Measurements from ENCODE around the gene CDCA8. TPM values are rescaled to one million over a fixed set of nuclear protein-coding genes. Genes with fewer than 3 reads are reported as not detected.

Gene CDCA8
- total RNA-seq, 1 donor from 2014 or later = 72.1 TPM

DNA sequence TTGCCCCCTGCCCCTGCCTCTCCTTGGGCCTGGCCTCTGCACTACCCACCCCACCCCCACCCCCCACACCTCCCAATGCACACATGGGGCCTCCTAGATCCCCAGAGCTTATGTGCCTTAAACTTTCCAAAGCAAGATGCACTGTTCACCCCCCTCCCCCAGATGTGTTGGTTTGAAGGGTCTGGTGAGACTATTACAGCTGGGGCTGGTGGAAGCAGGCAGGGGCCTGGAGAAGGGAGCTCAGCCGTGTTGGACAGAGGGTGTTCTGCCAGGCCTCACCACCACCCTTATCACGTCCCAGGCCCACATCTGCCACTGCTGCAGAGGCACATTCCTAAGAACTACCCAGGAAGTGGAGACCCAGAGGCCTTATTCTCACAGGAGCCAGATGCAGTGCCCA, 39.3 kb upstream of the CDCA8 start:
- Mint-ChIP-seq H3K27me3 (ENCODE audit: low read depth) (peaks cover 17% of the 10 kb centered on the region), H3K27ac (ENCODE audit: unreplicated experiment) (no peak overlapping the region), H3K9me3 (no peaks in the 10 kb centered on the region), H3K4me3 (no peak overlapping the region), H3K4me1 (no peaks in the 10 kb centered on the region), H3K36me3 (ENCODE audit: low read depth) (no peaks in the 10 kb centered on the region)
- no peak for TF ChIP-seq CTCF (conservative IDR thresholded peaks at IDR 0.05)
- no peak for DNase-seq (ENCODE audit: low read depth, low spot score)

- TF ChIP-seq CTCF (conservative IDR thresholded peaks at IDR 0.05) = no peak
- Mint-ChIP-seq H3K4me1 (no peaks in the 10 kb centered on the region), H3K27me3 (ENCODE audit: low read depth) (peaks cover 16% of the 10 kb centered on the region), H3K4me3 (no peak overlapping the region), H3K36me3 (ENCODE audit: low read depth) (no peaks in the 10 kb centered on the region), H3K9me3 (no peaks in the 10 kb centered on the region), H3K27ac (ENCODE audit: unreplicated experiment) (no peak overlapping the region)
- DNase-seq (ENCODE audit: low read depth, low spot score) = no peak
Measured at GRCh38 chr1:37653906-37654305, 38.4 kb upstream of the CDCA8 start.

DNA sequence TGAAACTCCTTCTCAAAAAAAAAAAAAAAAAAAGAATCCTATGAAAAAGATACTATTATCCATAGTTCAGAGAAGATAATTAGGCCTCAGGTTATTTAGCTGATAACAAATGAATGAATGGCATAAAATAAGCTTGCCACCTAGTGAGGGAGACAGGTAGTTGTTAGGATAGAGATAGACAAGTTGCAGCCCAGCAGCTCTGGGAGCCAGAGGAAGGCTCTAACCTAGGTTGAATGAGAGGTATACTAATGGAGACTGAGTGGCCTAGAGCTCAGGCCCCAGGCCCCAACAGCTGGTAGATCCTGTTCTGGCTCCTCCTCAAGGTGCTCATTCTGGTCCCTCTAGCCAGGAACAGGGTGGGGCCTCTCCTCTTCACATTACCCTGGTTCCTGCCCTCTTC, 37.0 kb upstream of the CDCA8 start:
- Mint-ChIP-seq H3K27ac (ENCODE audit: unreplicated experiment) (no peak overlapping the region), H3K4me3 (no peak overlapping the region), H3K36me3 (ENCODE audit: low read depth) (no peaks in the 10 kb centered on the region), H3K9me3 (no peaks in the 10 kb centered on the region), H3K27me3 (ENCODE audit: low read depth) (peaks cover 21% of the 10 kb centered on the region), H3K4me1 (no peaks in the 10 kb centered on the region)
- no peak for DNase-seq (ENCODE audit: low read depth, low spot score)
- TF ChIP-seq CTCF (conservative IDR thresholded peaks at IDR 0.05) = no peak

DNA sequence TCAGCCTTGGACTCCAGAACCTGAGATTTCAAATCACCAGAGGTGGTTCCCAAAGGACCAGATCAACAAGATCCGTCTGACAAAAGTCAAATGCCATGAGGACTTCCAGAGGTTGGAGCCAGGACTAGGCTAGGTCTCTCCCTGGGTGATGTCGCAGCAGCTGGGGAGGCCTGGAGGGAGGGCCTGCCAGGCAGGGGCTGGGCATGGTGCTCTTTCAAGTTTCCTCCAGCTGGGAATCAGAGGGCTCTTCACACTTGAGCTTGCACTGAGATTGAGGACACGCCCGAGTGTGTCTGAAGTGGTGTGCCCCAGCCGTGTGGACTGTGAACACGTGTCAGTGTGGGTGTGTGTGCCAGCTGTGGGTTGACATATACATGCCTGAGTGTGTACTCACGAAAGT, 36.3 kb upstream of the CDCA8 start:
- Mint-ChIP-seq H3K9me3 (no peaks in the 10 kb centered on the region), H3K4me1 (no peaks in the 10 kb centered on the region), H3K4me3 (no peak overlapping the region), H3K27ac (ENCODE audit: unreplicated experiment) (no peak overlapping the region), H3K36me3 (ENCODE audit: low read depth) (no peaks in the 10 kb centered on the region), H3K27me3 (ENCODE audit: low read depth) (peaks cover 23% of the 10 kb centered on the region)
- DNase-seq (ENCODE audit: low read depth, low spot score) = no peak
- TF ChIP-seq CTCF (conservative IDR thresholded peaks at IDR 0.05) = no peak

GRCh38 chr1:37656881-37657280, 35.4 kb upstream of the CDCA8 start:
- no peak for TF ChIP-seq CTCF (conservative IDR thresholded peaks at IDR 0.05)
- no peak overlapping the region for H3K27ac Mint-ChIP-seq (ENCODE audit: unreplicated experiment)
- DNase-seq (ENCODE audit: low read depth, low spot score) = no peak
- peaks cover 21% of the 10 kb centered on the region for H3K27me3 Mint-ChIP-seq (ENCODE audit: low read depth)
- H3K4me3 Mint-ChIP-seq = no peak overlapping the region
- no peaks in the 10 kb centered on the region for H3K9me3 Mint-ChIP-seq
- no peaks in the 10 kb centered on the region for H3K4me1 Mint-ChIP-seq
- H3K36me3 Mint-ChIP-seq (ENCODE audit: low read depth) = no peaks in the 10 kb centered on the region

All from neural crest cell (in vitro differentiated cells).